H9 (cell line): ENCODE data around the gene DDRGK1. TPM values are rescaled to one million over a fixed set of nuclear protein-coding genes. Genes with fewer than 3 reads are reported as not detected.

ENCODE experiments used
- DNase-seq: peaks from one replicate; pipeline ENCODE4 v3.0.0-alpha.2; 2017
- H2AFZ ChIP-seq: one replicate; pipeline ENCODE4 v1.6.1; 2013; ENCODE audit warnings: mild to moderate bottlenecking, low read length, control low read depth, moderate library complexity
- H2AK5ac ChIP-seq: 2 replicates; pipeline ENCODE4 v1.6.1; 2013; ENCODE audit warnings: low read length, control low read depth, mixed read lengths; ENCODE audit not compliant: insufficient read length
- H2BK120ac ChIP-seq: one replicate; pipeline ENCODE4 v1.6.1; 2013; ENCODE audit warnings: low read depth, mild to moderate bottlenecking, low read length, control low read depth, inconsistent platforms; ENCODE audit not compliant: poor library complexity, severe bottlenecking
- H2BK12ac ChIP-seq: 2 replicates; pipeline ENCODE4 v1.6.1; 2013; ENCODE audit warnings: low read length, control low read depth, mixed read lengths, low read depth; ENCODE audit not compliant: insufficient read length
- H2BK15ac ChIP-seq: 2 replicates; pipeline ENCODE4 v1.6.1; 2013; ENCODE audit warnings: low read depth, low read length, control low read depth
- H2BK20ac ChIP-seq: one replicate; pipeline ENCODE4 v1.6.1; 2013; ENCODE audit warnings: low read depth, mild to moderate bottlenecking, low read length, control low read depth, inconsistent platforms; ENCODE audit not compliant: poor library complexity, severe bottlenecking
- H2BK5ac ChIP-seq: 2 replicates; pipeline ENCODE4 v1.6.1; 2013; ENCODE audit warnings: low read length, control low read depth, mixed read lengths; ENCODE audit not compliant: insufficient read length
- H3K14ac ChIP-seq: 2 replicates; pipeline ENCODE4 v1.6.1; 2013; ENCODE audit warnings: low read length, control low read depth; ENCODE audit not compliant: insufficient read depth
- H3K18ac ChIP-seq: 2 replicates; pipeline ENCODE4 v1.6.1; 2013; ENCODE audit warnings: low read depth, mild to moderate bottlenecking, mixed read lengths, low read length, control low read depth; ENCODE audit not compliant: insufficient read length
- H3K23ac ChIP-seq: 2 replicates; pipeline ENCODE4 v1.6.1; 2013; ENCODE audit warnings: low read length, control low read depth, mixed read lengths, low read depth; ENCODE audit not compliant: insufficient read length
- H3K23me2 ChIP-seq: 2 replicates; pipeline ENCODE4 v1.6.1; 2013; ENCODE audit warnings: low read depth, mild to moderate bottlenecking, mixed read lengths, low read length, control low read depth; ENCODE audit not compliant: insufficient read length, poor library complexity, severe bottlenecking
- H3K27ac ChIP-seq: 2 replicates; pipeline ENCODE4 v1.5.1; 2013; ENCODE audit warnings: low read length, control low read depth, mixed read lengths, low read depth; ENCODE audit not compliant: insufficient read length
- H3K27me3 ChIP-seq: 2 replicates; pipeline ENCODE4 v1.6.1; 2013; ENCODE audit warnings: low read length, control low read depth, inconsistent platforms; ENCODE audit not compliant: insufficient read depth
- H3K4ac ChIP-seq: 2 replicates; pipeline ENCODE4 v1.6.1; 2013; ENCODE audit warnings: low read depth, mild to moderate bottlenecking, control low read depth, inconsistent platforms, low read length, moderate library complexity
- H3K4me1 ChIP-seq: 2 replicates; pipeline ENCODE4 v1.6.1; 2013; ENCODE audit warnings: low read length, control low read depth, inconsistent platforms; ENCODE audit not compliant: insufficient read depth
- H3K4me2 ChIP-seq: 2 replicates; pipeline ENCODE4 v1.6.1; 2013; ENCODE audit warnings: low read length, control low read depth, mixed read lengths; ENCODE audit not compliant: insufficient read length, insufficient read depth
- H3K56ac ChIP-seq: 2 replicates; pipeline ENCODE4 v1.6.1; 2013; ENCODE audit warnings: low read depth, mild to moderate bottlenecking, mixed read lengths, low read length, control low read depth; ENCODE audit not compliant: insufficient read length
- H3K79me1 ChIP-seq: 2 replicates; pipeline ENCODE4 v1.6.1; 2013; ENCODE audit warnings: low read depth, mild to moderate bottlenecking, moderate library complexity, low read length, control low read depth, inconsistent platforms; ENCODE audit not compliant: insufficient read depth, poor library complexity, severe bottlenecking
- H3K79me2 ChIP-seq: 2 replicates; pipeline ENCODE4 v1.6.1; 2013; ENCODE audit warnings: low read length, control low read depth, inconsistent platforms; ENCODE audit not compliant: insufficient read depth
- H3K9ac ChIP-seq: 2 replicates; pipeline ENCODE4 v1.6.1; 2013; ENCODE audit warnings: low read length, control low read depth, mixed read lengths; ENCODE audit not compliant: insufficient read length; ENCODE audit errors: extremely low read depth
- H3K9me3 ChIP-seq: one replicate; pipeline ENCODE4 v1.6.1; 2013; ENCODE audit warnings: low read depth, low read length, inconsistent platforms; ENCODE audit not compliant: control insufficient read depth
- H3T11ph ChIP-seq: one replicate; pipeline ENCODE4 v1.6.1; 2013; ENCODE audit warnings: mild to moderate bottlenecking, low read length, control low read depth, inconsistent platforms
- H4K20me1 ChIP-seq: one replicate; pipeline ENCODE4 v1.6.1; 2013; ENCODE audit not compliant: control insufficient read depth, insufficient read length, insufficient read depth
- H4K5ac ChIP-seq: 2 replicates; pipeline ENCODE4 v1.6.1; 2013; ENCODE audit warnings: low read depth, mild to moderate bottlenecking, mixed read lengths, low read length, control low read depth; ENCODE audit not compliant: insufficient read length
- H4K8ac ChIP-seq: replicated peaks from 2 replicates; pipeline ENCODE4 v1.6.1; 2013; ENCODE audit warnings: low read length, control low read depth, mixed read lengths, low read depth; ENCODE audit not compliant: insufficient read length
- H4K91ac ChIP-seq: 2 replicates; pipeline ENCODE4 v1.6.1; 2013; ENCODE audit warnings: low read depth, mild to moderate bottlenecking, moderate library complexity, mixed read lengths, low read length, control low read depth; ENCODE audit not compliant: insufficient read length
- H3K27ac Mint-ChIP-seq, 3 experiments: 2 replicates in 2 of 3; 3 replicates in 1 of 3; pipeline ENCODE4 v1.8.0; 2020 to 2021; ENCODE audit warnings: mixed read lengths in 3 of 3, mild to moderate bottlenecking in 1 of 3, moderate library complexity in 1 of 3
- H3K27me3 Mint-ChIP-seq: 2 replicates; pipeline ENCODE4 v1.8.0; 2021; ENCODE audit warnings: low read depth, mild to moderate bottlenecking, moderate library complexity, mixed read lengths
- H3K36me3 Mint-ChIP-seq, 3 experiments: 2 replicates in 2 of 3; 3 replicates in 1 of 3; pipeline ENCODE4 v1.8.0; 2020 to 2021; ENCODE audit warnings: low read depth in 3 of 3, mixed read lengths in 3 of 3; ENCODE audit not compliant: insufficient read depth in 1 of 3
- H3K4me1 Mint-ChIP-seq, 2 experiments: 2 replicates each; pipeline ENCODE4 v1.8.0; 2020; ENCODE audit warnings: mixed read lengths in 2 of 2
- H3K4me3 Mint-ChIP-seq, 2 experiments: 2 replicates in 1 of 2; 3 replicates in 1 of 2; pipeline ENCODE4 v1.8.0; 2020 to 2021; ENCODE audit warnings: mild to moderate bottlenecking in 2 of 2, mixed read lengths in 2 of 2, moderate library complexity in 1 of 2
- H3K9me3 Mint-ChIP-seq, 2 experiments: 2 replicates in 1 of 2; 3 replicates in 1 of 2; pipeline ENCODE4 v1.8.0; 2020; ENCODE audit warnings: mild to moderate bottlenecking in 2 of 2, mixed read lengths in 2 of 2, moderate library complexity in 1 of 2
- CTCF ChIP-seq: fragments of 200-600 bp; sonication (generic); conservative IDR thresholded peaks from 3 replicates; pipeline ENCODE4 v1.8.0; 2021; ENCODE audit warnings: antibody characterized with exemption, mild to moderate bottlenecking
- WGBS: extraction: QIAGEN DNeasy Blood & Tissue Kit; methylation state at CpG from one replicate; pipeline ENCODE4 v1.1.7; 2013; ENCODE audit warnings: missing lambda C conversion rate, low lambda C conversion rate, mixed read lengths; ENCODE audit not compliant: insufficient read length; ENCODE audit errors: extremely low coverage; 5-methylcytosine and 5-hydroxymethylcytosine counted together
- total RNA-seq: library from RNA; stranded (reverse); gene quantifications from 2 replicates; pipeline ENCODE4 v1.2.1, GENCODE V29; 2021

The DDRGK1 gene
- total RNA-seq, 1 experiment from 2014 or later, result 58.1 TPM

DNA sequence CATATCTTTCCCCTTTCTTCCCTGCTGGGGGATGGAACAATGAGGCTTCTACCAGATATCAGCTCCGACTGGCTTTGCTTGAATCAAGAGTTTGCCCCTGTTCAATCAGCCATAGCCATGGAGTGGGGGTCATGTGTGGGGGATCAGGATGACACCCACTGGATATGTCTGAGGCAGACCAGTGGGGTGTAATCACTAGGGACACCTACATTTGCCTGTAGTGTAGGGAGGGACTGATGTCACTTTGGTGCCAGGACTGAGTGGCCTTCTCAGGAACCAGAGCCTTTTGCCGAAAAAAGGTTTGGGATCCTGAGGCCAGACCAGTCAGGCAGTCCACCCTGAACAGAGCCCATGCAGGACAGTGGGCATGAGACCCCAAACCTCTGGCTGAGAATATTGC is 5.9 kb upstream of the DDRGK1 start:
- H3K18ac ChIP-seq, result no peak overlapping the region
- no peak overlapping the region for H2BK120ac ChIP-seq
- no peak overlapping the region for H4K91ac ChIP-seq
- no peaks in the 10 kb centered on the region for H3K4me1 ChIP-seq
- H3K79me2 ChIP-seq, result peaks cover 9% of the 10 kb centered on the region; the same call in 1 of the 2 replicates
- H3K4me3 Mint-ChIP-seq, result peak overlapping the region; percentile 92 to 98
- no peak overlapping the region for H2AFZ ChIP-seq
- no peak overlapping the region for H3K23ac ChIP-seq
- H3K23me2 ChIP-seq, result peaks cover 14% of the 10 kb centered on the region
- H3K79me1 ChIP-seq, result peaks cover 2% of the 10 kb centered on the region
- H2BK15ac ChIP-seq, result no peak overlapping the region
- H4K5ac ChIP-seq, result no peak overlapping the region
- peaks cover 4% of the 10 kb centered on the region for H4K20me1 ChIP-seq
- H2BK20ac ChIP-seq, result no peak overlapping the region
- H3K27me3 Mint-ChIP-seq, result no peaks in the 10 kb centered on the region
- H3K14ac ChIP-seq, result no peak overlapping the region
- H3K27ac ChIP-seq, result no peak overlapping the region
- no peak overlapping the region for H3K56ac ChIP-seq
- H3T11ph ChIP-seq, result no peak overlapping the region
- no peaks in the 10 kb centered on the region for H3K27me3 ChIP-seq
- no peak overlapping the region for H3K4ac ChIP-seq
- no CpG with 5 or more reads among the region's 2 CpGs for WGBS
- H3K36me3 Mint-ChIP-seq, result peaks cover 16 to 28% (median 17%) of the 10 kb centered on the region in 3 experiments; a peak in 6 of 7 replicates
- peak overlapping the region; percentile 95 for H3K4me2 ChIP-seq
- H3K9ac ChIP-seq, result peak overlapping the region; percentile 24
- no peak overlapping the region for H2BK12ac ChIP-seq
- TF ChIP-seq CTCF, result no peak
- no peak overlapping the region for H3K27ac Mint-ChIP-seq
- H4K8ac ChIP-seq, result no peak overlapping the region
- H3K9me3 ChIP-seq, result no peaks in the 10 kb centered on the region
- DNase-seq, result no peak
- peaks cover 10 to 18% of the 10 kb centered on the region in 2 experiments; a peak in 3 of 4 replicates for H3K4me1 Mint-ChIP-seq
- no peak overlapping the region for H2BK5ac ChIP-seq
- H3K9me3 Mint-ChIP-seq, result no peaks in the 10 kb centered on the region
- H2AK5ac ChIP-seq, result no peak overlapping the region
